ENCODE results near the gene MAPK7.

DNA sequence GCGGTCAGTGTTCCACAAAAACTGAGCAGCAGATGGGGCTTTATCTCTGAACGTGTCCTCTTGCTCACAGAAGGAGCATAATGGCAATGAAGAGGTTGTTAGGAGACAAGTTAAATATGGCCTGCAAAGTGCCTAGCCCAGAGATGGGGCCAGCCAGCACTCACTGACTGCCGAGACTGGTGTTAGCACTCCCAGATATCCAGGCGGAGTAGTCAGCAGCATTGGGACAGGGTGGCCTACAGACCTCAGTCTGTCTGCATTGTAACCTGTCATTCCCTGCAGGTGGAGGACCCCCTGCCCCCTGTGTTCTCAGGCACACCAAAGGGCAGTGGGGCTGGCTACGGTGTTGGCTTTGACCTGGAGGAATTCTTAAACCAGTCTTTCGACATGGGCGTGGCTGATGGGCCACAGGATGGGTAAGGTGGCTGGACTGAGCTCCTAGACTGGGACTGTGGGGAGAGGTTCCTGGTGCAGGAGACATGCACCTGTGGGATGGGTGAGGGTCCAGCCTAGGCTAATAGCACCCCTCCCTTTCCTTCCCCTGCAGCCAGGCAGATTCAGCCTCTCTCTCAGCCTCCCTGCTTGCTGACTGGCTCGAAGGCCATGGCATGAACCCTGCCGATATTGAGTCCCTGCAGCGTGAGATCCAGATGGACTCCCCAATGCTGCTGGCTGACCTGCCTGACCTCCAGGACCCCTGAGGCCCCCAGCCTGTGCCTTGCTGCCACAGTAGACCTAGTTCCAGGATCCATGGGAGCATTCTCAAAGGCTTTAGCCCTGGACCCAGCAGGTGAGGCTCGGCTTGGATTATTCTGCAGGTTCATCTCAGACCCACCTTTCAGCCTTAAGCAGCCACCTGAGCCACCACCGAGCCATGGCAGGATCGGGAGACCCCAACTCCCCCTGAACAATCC lies 4.5 kb downstream of the MAPK7 start:
- TF ChIP-seq, protein P1, sequence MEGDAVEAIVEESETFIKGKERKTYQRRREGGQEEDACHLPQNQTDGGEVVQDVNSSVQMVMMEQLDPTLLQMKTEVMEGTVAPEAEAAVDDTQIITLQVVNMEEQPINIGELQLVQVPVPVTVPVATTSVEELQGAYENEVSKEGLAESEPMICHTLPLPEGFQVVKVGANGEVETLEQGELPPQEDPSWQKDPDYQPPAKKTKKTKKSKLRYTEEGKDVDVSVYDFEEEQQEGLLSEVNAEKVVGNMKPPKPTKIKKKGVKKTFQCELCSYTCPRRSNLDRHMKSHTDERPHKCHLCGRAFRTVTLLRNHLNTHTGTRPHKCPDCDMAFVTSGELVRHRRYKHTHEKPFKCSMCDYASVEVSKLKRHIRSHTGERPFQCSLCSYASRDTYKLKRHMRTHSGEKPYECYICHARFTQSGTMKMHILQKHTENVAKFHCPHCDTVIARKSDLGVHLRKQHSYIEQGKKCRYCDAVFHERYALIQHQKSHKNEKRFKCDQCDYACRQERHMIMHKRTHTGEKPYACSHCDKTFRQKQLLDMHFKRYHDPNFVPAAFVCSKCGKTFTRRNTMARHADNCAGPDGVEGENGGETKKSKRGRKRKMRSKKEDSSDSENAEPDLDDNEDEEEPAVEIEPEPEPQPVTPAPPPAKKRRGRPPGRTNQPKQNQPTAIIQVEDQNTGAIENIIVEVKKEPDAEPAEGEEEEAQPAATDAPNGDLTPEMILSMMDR (IDR thresholded peaks at IDR 0.05; ENCODE audit: insufficient read depth, low read depth, low read length): no peak
- no peak for TF ChIP-seq EZH2 (IDR thresholded peaks at IDR 0.05; ENCODE audit: insufficient read depth, low read length)
